IPS DF 4.7 (cell line): Measurements from ENCODE around the gene TMEM255B.

Experiments used
- DNase-seq: peaks from one replicate; pipeline ENCODE4 v3.0.0-alpha.2; 2013; ENCODE audit warnings: low spot score; ENCODE audit errors: extremely low read depth

The TMEM255B gene

DNA sequence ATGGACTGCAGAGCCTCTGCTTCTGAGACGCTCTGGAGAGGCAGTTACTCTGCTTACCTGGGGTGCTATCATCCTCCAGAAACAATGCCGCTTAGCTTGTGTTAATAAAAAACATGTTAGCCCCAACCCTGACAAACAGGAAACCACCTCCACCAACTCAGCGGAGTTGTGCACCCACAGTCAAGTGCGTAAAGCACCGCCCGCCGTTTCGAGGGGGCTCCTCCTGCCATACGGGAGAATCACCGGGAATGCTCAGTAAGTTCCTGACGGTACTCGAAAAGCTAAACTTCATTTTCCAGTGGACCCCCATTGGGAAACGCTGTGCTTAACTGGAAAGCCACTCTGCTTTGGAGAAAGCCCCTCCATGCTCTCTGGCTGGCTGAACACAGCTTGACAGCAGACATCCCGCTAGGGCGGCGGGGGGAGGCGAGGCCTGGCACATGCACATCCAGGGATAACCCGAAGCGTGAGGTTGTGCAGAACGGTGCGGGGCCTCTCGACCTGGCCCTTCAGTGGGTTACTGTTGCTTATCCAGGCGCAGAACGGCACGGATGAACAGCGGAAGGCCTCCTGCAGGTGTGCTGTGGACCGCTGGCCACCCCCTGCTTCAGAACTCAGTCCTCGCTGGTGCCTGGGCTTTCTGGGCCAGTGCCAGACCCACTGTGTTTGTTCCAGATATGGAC is 87.8 kb downstream of the TMEM255B start:
- DNase-seq: no peak

GRCh38 chr13:113848020-113848419 is 89.0 kb downstream of the TMEM255B start:
- no peak for DNase-seq

DNA sequence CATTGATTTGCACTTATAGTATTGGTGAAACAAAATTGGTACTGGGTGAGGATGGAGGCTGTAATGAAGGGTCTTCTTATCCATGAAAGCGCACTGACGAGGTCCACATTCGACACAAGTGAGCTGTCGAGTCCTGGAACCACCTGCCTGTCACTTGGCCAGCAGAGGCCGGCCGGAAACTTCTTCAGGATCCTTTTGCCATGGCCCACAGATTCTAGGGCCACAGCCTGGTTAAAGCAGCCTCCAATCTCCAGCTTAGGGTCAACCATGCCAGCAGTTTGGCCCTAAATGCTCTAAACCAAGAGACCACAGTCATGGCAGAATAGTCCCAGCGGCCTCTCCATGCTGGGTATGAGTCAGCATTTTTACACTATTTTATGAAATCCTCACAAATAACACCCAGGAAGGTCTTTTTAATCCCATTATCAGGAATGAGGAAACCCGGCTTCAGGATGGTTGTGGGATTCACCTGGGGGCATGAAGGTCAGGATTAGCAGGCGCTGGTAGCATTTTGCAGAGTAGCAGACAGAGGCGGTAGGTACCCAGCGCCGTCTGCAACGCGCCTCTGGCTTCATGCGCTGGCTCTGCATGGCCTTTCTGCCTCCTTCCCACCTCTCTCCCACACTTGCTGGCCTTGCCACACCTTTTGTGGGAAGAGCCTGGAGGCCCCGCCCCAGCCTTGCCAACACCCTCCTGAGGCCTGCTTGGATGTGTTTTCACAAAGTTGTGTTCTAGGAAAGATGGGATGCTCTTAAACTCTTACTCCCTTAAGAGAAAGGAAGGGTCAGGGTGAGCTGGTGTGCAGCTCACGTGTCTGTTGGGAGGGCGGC is 89.6 kb downstream of the TMEM255B start:
- DNase-seq: no peak

DNA sequence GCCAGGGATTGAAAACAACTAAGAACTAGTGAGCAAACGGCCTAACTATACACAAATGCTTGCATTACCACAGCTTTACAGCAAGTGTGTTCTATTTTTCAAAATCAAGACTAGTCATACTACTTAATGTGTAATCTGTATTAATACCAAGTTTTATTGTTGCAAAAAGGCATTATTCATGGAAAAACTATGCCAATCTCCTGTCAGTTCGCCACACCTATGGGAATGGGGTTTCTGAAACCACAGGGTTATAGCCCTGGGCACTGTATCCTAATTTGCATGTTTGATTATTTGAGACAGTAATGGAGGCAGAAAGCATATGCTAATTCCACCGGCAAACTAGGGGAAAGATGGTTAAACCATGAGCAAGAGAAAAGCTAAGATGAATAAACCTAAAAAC is 90.5 kb downstream of the TMEM255B start:
- no peak for DNase-seq

DNA sequence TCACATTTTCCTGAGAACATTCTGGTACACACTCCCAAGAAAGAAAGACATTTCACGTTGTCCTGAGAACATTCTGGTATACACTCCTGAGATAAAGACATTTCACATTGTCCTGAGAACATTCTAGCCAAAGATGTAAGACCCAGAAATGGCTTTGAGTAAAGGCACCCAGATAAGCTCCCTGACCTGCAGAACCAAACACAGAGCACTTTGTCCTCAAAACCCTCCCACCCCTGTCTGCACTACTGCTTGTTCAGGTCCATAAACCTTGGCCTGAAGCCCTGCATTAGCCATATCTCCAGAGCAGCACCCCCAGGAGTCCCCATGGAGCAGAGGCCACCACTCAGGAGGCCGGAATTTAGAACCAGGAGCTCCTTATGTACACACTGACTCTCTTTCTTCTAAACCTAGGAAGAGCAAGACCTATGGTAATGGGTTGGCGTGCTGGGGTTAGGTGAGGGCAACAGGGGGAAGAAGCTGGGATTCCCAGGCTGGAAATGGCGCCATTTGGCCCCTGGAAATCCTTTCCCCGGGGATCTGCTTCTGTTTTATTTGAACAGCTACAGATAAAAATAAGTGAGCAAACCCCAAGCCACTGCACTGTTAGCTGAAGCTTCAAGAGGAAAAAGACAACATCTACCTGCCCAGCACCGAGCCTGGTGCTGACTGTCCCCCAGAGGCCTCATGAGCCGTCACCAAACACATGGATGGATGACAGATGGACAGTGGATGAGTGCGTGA is 91.1 kb downstream of the TMEM255B start:
- DNase-seq: no peak

DNA sequence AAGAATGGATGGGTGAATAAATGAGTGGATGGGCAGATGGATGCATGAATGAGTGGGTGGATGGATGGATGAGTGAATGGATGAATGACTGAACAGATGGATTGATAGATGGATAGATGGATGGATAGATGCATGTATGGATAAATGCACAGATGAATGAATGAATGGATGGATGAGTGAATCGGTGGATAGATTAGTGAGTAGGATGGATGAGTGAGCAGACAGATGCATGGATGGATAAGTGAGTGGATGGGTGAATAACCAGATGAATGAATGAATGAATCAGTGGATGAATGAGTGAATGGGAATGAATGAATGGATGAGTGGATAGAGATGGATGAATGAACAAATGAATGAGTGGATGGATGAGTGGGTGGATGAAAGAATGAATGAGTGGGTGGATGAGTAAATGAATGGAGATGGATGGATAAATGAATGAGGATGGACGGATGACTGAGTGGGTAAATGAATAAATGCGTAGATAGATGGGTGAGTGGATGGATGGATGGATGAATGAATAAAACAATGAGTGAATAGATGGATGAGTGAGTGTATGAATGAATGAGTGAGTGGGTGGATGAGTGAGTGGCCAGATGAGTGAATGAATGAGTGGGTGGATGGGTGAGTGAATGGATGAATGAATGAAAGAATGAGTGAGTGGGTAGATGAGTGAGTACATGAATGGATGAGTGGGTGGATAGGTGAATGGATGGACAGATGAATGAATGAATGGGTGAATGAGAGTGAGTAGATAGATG is 91.9 kb downstream of the TMEM255B start:
- no peak for DNase-seq

DNA sequence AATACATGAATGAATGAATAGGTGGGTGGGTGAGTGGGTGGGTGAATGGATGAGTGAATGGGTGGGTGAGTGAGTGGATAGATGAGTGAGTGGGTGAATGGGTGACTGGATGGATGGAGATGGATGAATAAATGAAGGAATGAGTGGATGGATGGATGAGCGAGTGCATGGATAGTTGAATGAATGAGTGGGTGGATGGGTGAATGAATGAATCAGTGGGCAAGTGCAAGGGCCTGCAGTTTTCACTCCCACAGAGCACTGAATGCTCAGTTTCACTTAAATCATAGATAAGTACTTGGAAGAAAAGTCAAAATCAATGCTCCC is 92.4 kb downstream of the TMEM255B start:
- no peak for DNase-seq

DNA sequence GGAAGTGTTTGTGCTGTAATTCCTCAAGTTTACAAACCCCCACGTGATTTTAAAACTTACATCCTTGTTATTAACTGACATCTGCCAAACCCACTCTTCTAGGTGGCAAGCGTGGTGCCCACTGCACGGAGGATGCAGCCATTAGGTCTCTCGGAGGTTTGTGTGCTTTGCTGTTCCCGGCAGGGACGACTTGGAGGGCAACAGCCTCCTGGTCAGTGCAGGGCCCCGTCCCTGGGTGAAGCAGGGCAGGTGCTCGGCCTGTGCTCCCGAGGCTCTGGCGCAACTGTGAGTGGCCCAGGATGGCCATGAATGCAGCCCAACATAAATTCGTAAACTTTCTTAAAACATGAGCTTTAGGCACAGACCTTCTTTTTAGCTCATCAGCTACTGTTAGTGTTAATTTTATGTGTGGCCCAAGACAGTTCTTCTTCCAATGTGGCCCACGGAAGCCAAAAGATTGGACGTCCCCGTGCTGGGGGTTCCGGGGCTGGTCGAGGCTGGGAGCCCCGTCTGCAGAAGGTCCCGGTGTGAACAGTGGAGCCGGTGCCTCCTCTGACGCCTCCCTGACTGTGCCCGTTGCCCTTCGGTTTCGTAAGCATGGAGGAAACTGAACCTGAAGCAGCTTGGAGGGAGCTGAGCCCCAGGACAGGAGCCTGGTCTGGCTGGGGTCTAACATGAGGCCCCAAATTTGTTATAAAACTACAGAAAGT is 93.0 kb downstream of the TMEM255B start:
- no peak for DNase-seq

DNA sequence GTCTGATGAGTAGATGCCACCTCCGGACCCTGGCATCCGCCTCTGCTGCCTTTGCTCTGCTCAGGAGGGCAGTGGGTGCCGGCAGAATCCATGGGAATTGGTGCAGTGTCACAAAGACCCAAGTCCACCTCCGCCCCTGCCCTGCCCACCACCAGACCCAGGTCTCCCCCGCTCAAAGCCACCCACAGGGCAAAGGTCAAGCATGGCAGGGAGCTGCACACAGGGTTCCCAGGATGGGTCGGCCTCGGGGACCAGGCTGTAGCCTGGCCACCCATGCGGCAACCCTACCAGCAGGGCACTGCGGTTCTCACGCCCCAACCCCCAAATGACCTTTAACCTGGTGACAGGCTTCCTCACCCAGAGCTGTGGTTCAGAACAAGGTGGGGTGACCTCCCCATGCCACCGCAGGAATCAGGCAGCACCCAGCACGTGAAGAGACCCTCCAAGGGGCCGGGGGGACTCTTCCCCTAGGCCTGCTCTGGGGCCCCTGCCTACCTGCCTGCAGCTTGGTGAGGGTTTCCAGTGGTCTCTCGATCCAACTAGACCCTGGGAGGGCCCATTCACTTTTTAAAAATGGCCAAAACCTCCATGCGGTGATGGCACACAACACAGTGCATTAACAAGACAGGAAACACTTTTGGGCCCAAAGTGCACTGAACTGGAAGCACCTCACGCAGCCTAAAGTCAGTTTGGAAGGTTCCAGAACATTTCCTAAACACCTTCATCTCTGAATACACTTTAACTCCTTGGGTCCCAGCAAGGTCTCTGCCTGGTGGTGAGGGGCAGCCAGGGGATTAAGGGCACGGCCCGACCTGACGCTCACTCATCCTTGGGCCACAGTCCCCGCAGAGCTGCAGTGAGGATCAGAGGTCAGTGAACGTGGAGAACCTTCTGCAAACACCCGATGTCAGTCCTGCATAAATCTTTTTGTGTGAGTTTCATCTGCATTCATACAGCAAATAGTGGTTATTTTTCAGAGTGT is 93.8 kb downstream of the TMEM255B start:
- DNase-seq: no peak

- no peak for DNase-seq
Measured at GRCh38 chr13:113853518-113854237, 94.7 kb downstream of the TMEM255B start.

- DNase-seq: no peak
Measured at GRCh38 chr13:113854238-113855011, 95.4 kb downstream of the TMEM255B start.

- DNase-seq: no peak
Measured at GRCh38 chr13:113855012-113855921, 96.2 kb downstream of the TMEM255B start.

- DNase-seq: no peak
Measured at GRCh38 chr13:113855931-113856715, 97.1 kb downstream of the TMEM255B start.

- no peak for DNase-seq
Measured at GRCh38 chr13:113856716-113857065, 97.7 kb downstream of the TMEM255B start.

DNA sequence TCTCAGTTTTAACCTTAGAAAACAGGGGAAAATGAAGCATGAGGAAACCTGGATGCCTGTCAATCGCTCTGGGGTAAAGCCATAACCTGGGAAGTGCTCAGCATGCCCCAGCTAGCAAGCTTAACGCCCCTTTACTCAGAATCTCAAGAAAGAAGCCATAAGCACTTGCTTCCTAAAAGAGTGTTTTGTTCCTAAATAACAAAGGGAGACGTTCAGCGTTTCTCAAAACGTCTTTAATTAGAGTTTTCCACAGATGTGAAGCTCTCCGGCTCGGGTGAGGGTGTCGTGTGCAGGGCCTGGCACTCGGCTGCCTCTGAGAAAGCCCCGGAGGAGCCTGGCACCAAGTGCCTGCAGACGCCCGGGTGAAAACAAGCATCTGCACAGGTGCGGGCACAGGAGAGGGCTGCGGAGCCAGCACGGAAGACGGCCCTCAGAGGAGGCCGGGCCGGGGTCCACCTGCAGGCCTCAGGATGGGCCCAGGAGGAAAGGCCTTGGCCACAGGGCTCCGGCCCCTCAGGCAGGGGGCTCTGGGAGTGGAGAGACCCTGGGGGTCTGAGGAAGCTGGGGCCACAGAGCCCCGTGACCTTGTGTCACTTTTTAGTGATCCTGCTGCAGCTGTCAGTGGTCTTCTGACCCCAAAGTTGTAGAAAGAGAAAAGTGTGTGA is 98.6 kb downstream of the TMEM255B start:
- DNase-seq: no peak
